GM23338 (cell line): ENCODE data around the gene CD68.

ENCODE experiments used
- CREB1 ChIP-seq: fragments of 250-450 bp; sonication (Bioruptor Pico); IDR thresholded peaks from 2 replicates; pipeline ENCODE4 v1.5.0; 2020; ENCODE audit warnings: low read depth, mild to moderate bottlenecking, moderate library complexity
- TF ChIP-seq, protein P1 (sequence below), 2 experiments: fragments of 200-600 bp in 1 of 2; sonication (generic) in 1 of 2; conservative IDR thresholded peaks; 2 replicates each; pipeline versions ENCODE4 v1.5.1 to v1.6.1; 2016 to 2017; ENCODE audit warnings: antibody characterized with exemption in 2 of 2, low read depth in 2 of 2, mild to moderate bottlenecking in 2 of 2, moderate library complexity in 1 of 2
- TF ChIP-seq, protein P2 (sequence below): IDR thresholded peaks from one replicate; pipeline ENCODE4 v1.6.1; 2018; ENCODE audit warnings: antibody characterized with exemption; ENCODE audit not compliant: unreplicated experiment
- TF ChIP-seq, protein P3 (sequence below): IDR thresholded peaks from 2 replicates; pipeline ENCODE4 v1.6.1; 2016; ENCODE audit warnings: antibody characterized with exemption

DNA sequence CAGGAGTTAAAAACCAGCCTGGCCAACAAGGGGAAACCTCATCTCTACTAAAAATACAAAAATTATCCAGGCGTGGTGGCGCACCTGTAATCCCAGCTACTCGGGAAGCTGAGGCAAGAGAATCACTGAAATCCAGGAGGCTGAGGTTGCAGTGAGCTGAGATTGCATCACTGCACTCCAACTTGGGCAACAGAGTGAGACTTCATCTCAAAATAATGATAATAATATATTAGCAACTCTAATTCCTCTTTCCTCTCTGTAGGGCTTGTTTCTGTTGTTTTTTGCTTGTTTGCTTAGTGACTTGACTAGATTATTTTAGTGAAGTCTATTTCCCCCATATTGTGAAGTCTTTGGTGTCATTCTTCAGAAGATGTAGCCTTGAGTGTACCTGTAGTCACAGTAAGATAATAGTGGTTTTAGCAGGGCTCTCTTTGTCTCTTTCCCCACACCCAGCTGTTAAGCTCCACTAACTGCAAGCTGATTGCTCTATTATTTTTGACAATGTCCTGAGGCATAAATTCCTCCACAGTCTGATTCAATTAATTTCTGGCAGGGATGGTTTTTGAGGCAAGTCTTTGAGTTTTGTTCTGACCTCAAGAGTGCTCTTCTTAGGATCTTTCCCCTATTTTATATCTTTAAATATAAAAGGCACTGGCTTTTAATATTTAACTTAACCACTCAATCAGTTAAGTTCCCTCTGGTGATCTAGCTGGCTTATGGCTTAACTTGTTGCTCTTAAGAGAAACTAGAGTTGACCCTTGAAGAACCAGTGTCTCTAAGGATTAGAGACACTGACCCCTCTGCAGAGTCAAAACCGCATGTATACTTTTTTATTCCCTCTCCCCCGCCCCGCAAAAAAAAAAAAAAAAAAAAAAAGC, 49.2 kb upstream of the CD68 start:
- no peak for TF ChIP-seq CREB1 (CRISPR knock-in tag)
- TF ChIP-seq, protein P1, sequence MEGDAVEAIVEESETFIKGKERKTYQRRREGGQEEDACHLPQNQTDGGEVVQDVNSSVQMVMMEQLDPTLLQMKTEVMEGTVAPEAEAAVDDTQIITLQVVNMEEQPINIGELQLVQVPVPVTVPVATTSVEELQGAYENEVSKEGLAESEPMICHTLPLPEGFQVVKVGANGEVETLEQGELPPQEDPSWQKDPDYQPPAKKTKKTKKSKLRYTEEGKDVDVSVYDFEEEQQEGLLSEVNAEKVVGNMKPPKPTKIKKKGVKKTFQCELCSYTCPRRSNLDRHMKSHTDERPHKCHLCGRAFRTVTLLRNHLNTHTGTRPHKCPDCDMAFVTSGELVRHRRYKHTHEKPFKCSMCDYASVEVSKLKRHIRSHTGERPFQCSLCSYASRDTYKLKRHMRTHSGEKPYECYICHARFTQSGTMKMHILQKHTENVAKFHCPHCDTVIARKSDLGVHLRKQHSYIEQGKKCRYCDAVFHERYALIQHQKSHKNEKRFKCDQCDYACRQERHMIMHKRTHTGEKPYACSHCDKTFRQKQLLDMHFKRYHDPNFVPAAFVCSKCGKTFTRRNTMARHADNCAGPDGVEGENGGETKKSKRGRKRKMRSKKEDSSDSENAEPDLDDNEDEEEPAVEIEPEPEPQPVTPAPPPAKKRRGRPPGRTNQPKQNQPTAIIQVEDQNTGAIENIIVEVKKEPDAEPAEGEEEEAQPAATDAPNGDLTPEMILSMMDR (conservative IDR thresholded peaks at IDR 0.05; ENCODE audit: low read depth in 2 of 2), result no peak
- TF ChIP-seq, protein P2, sequence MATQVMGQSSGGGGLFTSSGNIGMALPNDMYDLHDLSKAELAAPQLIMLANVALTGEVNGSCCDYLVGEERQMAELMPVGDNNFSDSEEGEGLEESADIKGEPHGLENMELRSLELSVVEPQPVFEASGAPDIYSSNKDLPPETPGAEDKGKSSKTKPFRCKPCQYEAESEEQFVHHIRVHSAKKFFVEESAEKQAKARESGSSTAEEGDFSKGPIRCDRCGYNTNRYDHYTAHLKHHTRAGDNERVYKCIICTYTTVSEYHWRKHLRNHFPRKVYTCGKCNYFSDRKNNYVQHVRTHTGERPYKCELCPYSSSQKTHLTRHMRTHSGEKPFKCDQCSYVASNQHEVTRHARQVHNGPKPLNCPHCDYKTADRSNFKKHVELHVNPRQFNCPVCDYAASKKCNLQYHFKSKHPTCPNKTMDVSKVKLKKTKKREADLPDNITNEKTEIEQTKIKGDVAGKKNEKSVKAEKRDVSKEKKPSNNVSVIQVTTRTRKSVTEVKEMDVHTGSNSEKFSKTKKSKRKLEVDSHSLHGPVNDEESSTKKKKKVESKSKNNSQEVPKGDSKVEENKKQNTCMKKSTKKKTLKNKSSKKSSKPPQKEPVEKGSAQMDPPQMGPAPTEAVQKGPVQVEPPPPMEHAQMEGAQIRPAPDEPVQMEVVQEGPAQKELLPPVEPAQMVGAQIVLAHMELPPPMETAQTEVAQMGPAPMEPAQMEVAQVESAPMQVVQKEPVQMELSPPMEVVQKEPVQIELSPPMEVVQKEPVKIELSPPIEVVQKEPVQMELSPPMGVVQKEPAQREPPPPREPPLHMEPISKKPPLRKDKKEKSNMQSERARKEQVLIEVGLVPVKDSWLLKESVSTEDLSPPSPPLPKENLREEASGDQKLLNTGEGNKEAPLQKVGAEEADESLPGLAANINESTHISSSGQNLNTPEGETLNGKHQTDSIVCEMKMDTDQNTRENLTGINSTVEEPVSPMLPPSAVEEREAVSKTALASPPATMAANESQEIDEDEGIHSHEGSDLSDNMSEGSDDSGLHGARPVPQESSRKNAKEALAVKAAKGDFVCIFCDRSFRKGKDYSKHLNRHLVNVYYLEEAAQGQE, result no peak
- TF ChIP-seq, protein P3, sequence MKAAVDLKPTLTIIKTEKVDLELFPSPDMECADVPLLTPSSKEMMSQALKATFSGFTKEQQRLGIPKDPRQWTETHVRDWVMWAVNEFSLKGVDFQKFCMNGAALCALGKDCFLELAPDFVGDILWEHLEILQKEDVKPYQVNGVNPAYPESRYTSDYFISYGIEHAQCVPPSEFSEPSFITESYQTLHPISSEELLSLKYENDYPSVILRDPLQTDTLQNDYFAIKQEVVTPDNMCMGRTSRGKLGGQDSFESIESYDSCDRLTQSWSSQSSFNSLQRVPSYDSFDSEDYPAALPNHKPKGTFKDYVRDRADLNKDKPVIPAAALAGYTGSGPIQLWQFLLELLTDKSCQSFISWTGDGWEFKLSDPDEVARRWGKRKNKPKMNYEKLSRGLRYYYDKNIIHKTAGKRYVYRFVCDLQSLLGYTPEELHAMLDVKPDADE, result no peak
